Measurements from ENCODE around the gene KSR2. TPM values are rescaled to one million over a fixed set of nuclear protein-coding genes. Genes with fewer than 3 reads are reported as not detected.
A peak's percentile ranks its signal among the peaks of the same experiment; 100 is the strongest.

Gene KSR2
- total RNA-seq, 1 donor from 2014 or later = under 0.01 TPM

DNA sequence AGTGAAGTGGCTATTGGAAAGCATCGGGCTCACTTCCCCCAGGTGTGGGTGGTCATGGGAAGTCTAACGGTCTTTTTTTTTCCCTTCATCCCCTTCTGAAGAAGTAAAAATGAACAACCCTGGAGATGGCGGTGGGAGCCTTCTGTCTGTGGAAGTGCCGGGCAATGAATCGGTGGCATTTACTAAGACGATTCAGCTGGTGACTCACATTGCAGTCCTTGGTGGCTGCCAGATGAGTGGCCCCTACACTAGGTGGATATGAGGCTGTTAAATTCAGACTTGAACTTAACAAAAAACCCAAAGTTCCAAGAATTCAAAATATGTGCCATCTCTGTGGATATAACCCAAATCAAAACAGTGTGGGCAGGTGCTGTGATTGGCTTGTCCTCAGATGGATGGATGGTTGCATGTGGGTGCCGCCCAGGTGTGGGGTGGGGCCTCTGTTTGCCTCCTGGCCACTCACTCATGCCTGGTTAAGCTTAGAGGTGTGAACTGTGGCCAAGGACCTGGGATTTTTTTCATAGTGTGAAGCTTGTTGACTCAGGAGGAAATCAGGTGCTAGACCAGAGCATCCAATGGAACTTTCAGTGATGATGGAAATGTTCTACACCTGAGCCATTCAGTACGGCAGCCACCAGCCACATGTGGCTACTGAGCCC, 430.6 kb downstream of the KSR2 start:
- Histone ChIP-seq H3K9me3 (ENCODE audit: control insufficient read depth in 3 of 3, low read length in 3 of 3) (no peaks in the 10 kb centered on the region), H3K27me3 (ENCODE audit: control insufficient read depth in 3 of 3, insufficient read depth in 3 of 3, low read length in 3 of 3) (peaks cover 0 to 4% (median 4%) of the 10 kb centered on the region in 3 donors), H3K9ac (ENCODE audit: low read depth in 1 of 3, low read length in 3 of 3) (no peak overlapping the region), H3K4me3 (ENCODE audit: low read length in 3 of 3) (no peak overlapping the region), H3K36me3 (ENCODE audit: control insufficient read depth in 3 of 3, insufficient read depth in 3 of 3, low read length in 3 of 3) (no peaks in the 10 kb centered on the region), H3K4me1 (ENCODE audit: control insufficient read depth in 3 of 3, insufficient read depth in 3 of 3, low read length in 3 of 3) (peaks cover 8 to 16% (median 9%) of the 10 kb centered on the region in 3 donors), H3K27ac (ENCODE audit: low read depth, low read length) (no peak overlapping the region)

DNA sequence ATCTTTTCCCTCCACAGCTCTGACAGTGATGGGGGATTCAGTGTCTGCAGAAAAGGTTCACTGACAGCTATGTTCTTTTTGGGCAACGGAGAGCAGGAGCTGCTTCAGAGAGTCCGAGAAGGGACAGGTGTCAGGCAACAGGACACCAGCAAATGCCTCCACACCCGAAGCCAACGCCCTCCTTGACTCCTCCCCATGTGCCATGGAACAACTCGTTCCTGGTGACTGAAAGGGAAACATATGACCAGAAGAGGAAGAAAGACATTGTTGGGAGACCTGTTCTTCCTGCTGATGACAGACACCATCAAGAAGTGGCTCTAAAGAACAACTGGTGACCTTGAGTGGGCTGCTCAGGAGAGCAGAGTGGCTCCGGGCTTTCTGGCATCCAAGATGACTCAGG, 435.1 kb downstream of the KSR2 start:
- Histone ChIP-seq H3K27ac (ENCODE audit: low read depth, low read length) (peak overlapping the region; percentile 72), H3K9ac (ENCODE audit: low read depth in 1 of 3, low read length in 3 of 3) (peak overlapping the region in 1 of 3 donors; percentile 16), H3K4me1 (ENCODE audit: control insufficient read depth in 3 of 3, insufficient read depth in 3 of 3, low read length in 3 of 3) (peaks cover 11 to 29% (median 13%) of the 10 kb centered on the region in 3 donors), H3K4me3 (ENCODE audit: low read length in 3 of 3) (peak overlapping the region in 2 of 3 donors; percentile 23 to 27), H3K27me3 (ENCODE audit: control insufficient read depth in 3 of 3, insufficient read depth in 3 of 3, low read length in 3 of 3) (no peaks in the 10 kb centered on the region), H3K36me3 (ENCODE audit: control insufficient read depth in 3 of 3, insufficient read depth in 3 of 3, low read length in 3 of 3) (no peaks in the 10 kb centered on the region), H3K9me3 (ENCODE audit: control insufficient read depth in 3 of 3, low read length in 3 of 3) (no peaks in the 10 kb centered on the region)

DNA sequence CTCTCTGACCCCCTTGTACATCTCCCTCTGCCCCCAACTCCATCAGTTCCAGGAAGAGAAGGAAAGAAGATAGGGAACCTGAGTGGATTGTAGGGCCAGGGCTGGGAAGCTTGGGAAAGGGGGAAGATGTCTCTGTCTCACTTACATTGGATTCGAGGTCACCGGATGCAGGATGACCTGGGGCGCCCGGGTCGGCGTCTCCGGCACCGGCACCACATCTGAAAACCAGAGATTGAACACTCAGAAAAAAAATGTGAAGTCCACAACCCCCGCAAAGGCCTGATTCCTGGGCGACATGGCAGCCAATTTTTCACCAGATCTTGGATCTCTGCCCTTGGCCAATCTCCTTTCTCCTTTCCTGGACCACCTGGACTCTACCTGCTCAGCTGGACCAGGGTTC, 438.0 kb downstream of the KSR2 start:
- Histone ChIP-seq H3K9ac (ENCODE audit: low read depth in 1 of 3, low read length in 3 of 3) (no peak overlapping the region), H3K27ac (ENCODE audit: low read depth, low read length) (no peak overlapping the region), H3K9me3 (ENCODE audit: control insufficient read depth in 3 of 3, low read length in 3 of 3) (no peaks in the 10 kb centered on the region), H3K4me3 (ENCODE audit: low read length in 3 of 3) (no peak overlapping the region), H3K4me1 (ENCODE audit: control insufficient read depth in 3 of 3, insufficient read depth in 3 of 3, low read length in 3 of 3) (peaks cover 16 to 41% (median 22%) of the 10 kb centered on the region in 3 donors), H3K36me3 (ENCODE audit: control insufficient read depth in 3 of 3, insufficient read depth in 3 of 3, low read length in 3 of 3) (no peaks in the 10 kb centered on the region), H3K27me3 (ENCODE audit: control insufficient read depth in 3 of 3, insufficient read depth in 3 of 3, low read length in 3 of 3) (no peaks in the 10 kb centered on the region)

DNA sequence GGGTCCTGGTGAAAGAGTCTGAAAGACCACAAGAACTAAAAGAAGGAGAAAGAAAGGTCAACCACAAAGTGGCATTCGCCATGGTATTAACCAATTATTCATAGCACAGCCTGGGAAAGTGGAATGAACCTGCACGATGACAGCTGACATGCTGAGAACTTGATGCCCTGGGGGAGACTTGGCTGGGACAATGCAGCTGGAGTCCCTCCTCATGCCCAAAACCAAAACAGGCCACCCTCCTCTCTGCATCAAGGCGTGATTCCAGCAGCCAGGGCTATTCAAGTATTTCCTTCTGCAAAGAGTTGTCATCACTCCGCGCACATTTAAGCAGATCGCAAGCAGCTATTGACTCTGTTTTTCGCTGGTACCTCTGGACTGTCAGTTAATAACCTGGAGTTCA, 440.3 kb downstream of the KSR2 start:
- no peak overlapping the region for H3K27ac ChIP-seq (ENCODE audit: low read depth, low read length)

DNA sequence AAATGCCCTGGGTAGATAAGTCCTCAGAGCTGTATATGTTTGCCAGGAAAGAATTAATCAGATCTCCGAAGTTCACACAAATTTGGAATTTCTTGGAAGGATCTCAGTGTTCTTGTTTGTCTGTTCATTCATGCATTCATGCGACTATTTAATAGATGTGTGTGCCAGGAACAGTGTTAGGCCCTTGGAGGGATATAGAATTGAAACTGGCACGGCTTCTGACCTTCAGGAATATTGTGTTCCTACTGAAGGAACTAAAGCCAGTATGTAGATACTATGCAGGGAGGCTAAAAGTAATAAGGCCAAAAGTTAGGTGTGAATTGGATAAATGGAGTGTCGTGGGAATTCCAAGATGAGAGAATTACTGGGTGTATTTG, 441.3 kb downstream of the KSR2 start:
- H3K9me3 ChIP-seq (ENCODE audit: control insufficient read depth in 3 of 3, low read length in 3 of 3) = no peaks in the 10 kb centered on the region
- peaks cover 12 to 30% (median 16%) of the 10 kb centered on the region in 3 donors for H3K4me1 ChIP-seq (ENCODE audit: control insufficient read depth in 3 of 3, insufficient read depth in 3 of 3, low read length in 3 of 3)
- no peak overlapping the region for H3K27ac ChIP-seq (ENCODE audit: low read depth, low read length)
- H3K27me3 ChIP-seq (ENCODE audit: control insufficient read depth in 3 of 3, insufficient read depth in 3 of 3, low read length in 3 of 3) = no peaks in the 10 kb centered on the region
- no peak overlapping the region for H3K9ac ChIP-seq (ENCODE audit: low read depth in 1 of 3, low read length in 3 of 3)
- H3K4me3 ChIP-seq (ENCODE audit: low read length in 3 of 3) = no peak overlapping the region
- no peaks in the 10 kb centered on the region for H3K36me3 ChIP-seq (ENCODE audit: control insufficient read depth in 3 of 3, insufficient read depth in 3 of 3, low read length in 3 of 3)

More for the DNA sequence above, 440.3 kb downstream of the KSR2 start:
- no peaks in the 10 kb centered on the region for H3K9me3 ChIP-seq (ENCODE audit: control insufficient read depth in 3 of 3, low read length in 3 of 3)
- H3K4me1 ChIP-seq (ENCODE audit: control insufficient read depth in 3 of 3, insufficient read depth in 3 of 3, low read length in 3 of 3) = peaks cover 10 to 29% (median 14%) of the 10 kb centered on the region in 3 donors
- peak overlapping the region in 1 of 3 donors; percentile 20 for H3K4me3 ChIP-seq (ENCODE audit: low read length in 3 of 3)
- H3K36me3 ChIP-seq (ENCODE audit: control insufficient read depth in 3 of 3, insufficient read depth in 3 of 3, low read length in 3 of 3) = no peaks in the 10 kb centered on the region
- H3K9ac ChIP-seq (ENCODE audit: low read depth in 1 of 3, low read length in 3 of 3) = no peak overlapping the region
- H3K27me3 ChIP-seq (ENCODE audit: control insufficient read depth in 3 of 3, insufficient read depth in 3 of 3, low read length in 3 of 3) = no peaks in the 10 kb centered on the region

- Histone ChIP-seq H3K4me3 (ENCODE audit: low read length in 3 of 3) (no peak overlapping the region), H3K9ac (ENCODE audit: low read depth in 1 of 3, low read length in 3 of 3) (no peak overlapping the region), H3K27ac (ENCODE audit: low read depth, low read length) (no peak overlapping the region), H3K4me1 (ENCODE audit: control insufficient read depth in 3 of 3, insufficient read depth in 3 of 3, low read length in 3 of 3) (peaks cover 16 to 34% (median 16%) of the 10 kb centered on the region in 3 donors), H3K36me3 (ENCODE audit: control insufficient read depth in 3 of 3, insufficient read depth in 3 of 3, low read length in 3 of 3) (no peaks in the 10 kb centered on the region), H3K9me3 (ENCODE audit: control insufficient read depth in 3 of 3, low read length in 3 of 3) (no peaks in the 10 kb centered on the region), H3K27me3 (ENCODE audit: control insufficient read depth in 3 of 3, insufficient read depth in 3 of 3, low read length in 3 of 3) (no peaks in the 10 kb centered on the region)
These were observed 441.9 kb downstream of the KSR2 start for GRCh38 chr12:117526757-117527478.

DNA sequence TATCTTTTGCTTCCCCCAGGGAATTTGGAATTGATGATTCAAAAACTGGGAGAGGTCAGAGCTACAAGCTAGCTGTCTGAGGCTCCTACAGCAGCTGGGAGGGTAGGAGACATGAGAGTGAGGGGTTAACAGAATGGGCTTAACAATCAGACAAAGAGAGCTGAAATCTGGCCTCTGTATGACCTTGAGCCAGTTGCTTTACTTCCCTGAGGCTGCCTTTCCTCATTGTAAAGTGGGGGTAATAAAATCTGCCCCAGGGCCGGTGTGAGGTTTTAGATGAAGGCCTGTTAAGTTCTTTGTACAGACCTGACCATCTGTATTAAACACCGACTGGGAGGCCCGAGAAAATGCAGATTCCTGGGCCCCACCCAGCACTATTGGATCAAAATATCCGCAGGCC, 443.0 kb downstream of the KSR2 start:
- H3K9ac ChIP-seq (ENCODE audit: low read depth in 1 of 3, low read length in 3 of 3) = no peak overlapping the region
- H3K4me3 ChIP-seq (ENCODE audit: low read length in 3 of 3) = no peak overlapping the region
- H3K36me3 ChIP-seq (ENCODE audit: control insufficient read depth in 3 of 3, insufficient read depth in 3 of 3, low read length in 3 of 3) = no peaks in the 10 kb centered on the region
- H3K27ac ChIP-seq (ENCODE audit: low read depth, low read length) = no peak overlapping the region
- no peaks in the 10 kb centered on the region for H3K9me3 ChIP-seq (ENCODE audit: control insufficient read depth in 3 of 3, low read length in 3 of 3)
- H3K27me3 ChIP-seq (ENCODE audit: control insufficient read depth in 3 of 3, insufficient read depth in 3 of 3, low read length in 3 of 3) = no peaks in the 10 kb centered on the region
- peaks cover 16 to 34% (median 16%) of the 10 kb centered on the region in 3 donors for H3K4me1 ChIP-seq (ENCODE audit: control insufficient read depth in 3 of 3, insufficient read depth in 3 of 3, low read length in 3 of 3)

DNA sequence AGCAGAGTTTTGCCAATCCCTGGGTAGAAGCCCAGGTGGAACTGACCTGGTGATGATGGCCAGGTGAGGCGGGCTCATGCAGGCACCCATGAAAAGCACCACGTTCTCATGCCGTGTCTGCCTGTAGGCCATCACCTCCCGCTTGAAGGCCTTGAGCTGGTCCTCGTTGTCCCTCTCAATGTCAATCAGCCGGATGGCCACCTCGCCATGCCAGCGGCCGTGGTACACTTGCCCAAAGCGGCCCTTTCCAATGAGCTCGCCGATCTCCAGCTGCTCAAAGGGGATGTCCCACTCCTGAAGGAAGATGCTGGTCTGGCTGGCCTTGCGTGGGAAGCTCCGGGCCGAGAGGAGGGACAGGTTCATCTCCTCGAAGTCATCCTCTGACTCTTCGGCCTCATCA, 444.0 kb downstream of the KSR2 start:
- H3K9me3 ChIP-seq (ENCODE audit: control insufficient read depth in 3 of 3, low read length in 3 of 3) = no peaks in the 10 kb centered on the region
- no peak overlapping the region for H3K9ac ChIP-seq (ENCODE audit: low read depth in 1 of 3, low read length in 3 of 3)
- peaks cover 16 to 34% (median 16%) of the 10 kb centered on the region in 3 donors for H3K4me1 ChIP-seq (ENCODE audit: control insufficient read depth in 3 of 3, insufficient read depth in 3 of 3, low read length in 3 of 3)
- no peaks in the 10 kb centered on the region for H3K36me3 ChIP-seq (ENCODE audit: control insufficient read depth in 3 of 3, insufficient read depth in 3 of 3, low read length in 3 of 3)
- H3K4me3 ChIP-seq (ENCODE audit: low read length in 3 of 3) = no peak overlapping the region
- H3K27me3 ChIP-seq (ENCODE audit: control insufficient read depth in 3 of 3, insufficient read depth in 3 of 3, low read length in 3 of 3) = no peaks in the 10 kb centered on the region
- H3K27ac ChIP-seq (ENCODE audit: low read depth, low read length) = no peak overlapping the region

DNA sequence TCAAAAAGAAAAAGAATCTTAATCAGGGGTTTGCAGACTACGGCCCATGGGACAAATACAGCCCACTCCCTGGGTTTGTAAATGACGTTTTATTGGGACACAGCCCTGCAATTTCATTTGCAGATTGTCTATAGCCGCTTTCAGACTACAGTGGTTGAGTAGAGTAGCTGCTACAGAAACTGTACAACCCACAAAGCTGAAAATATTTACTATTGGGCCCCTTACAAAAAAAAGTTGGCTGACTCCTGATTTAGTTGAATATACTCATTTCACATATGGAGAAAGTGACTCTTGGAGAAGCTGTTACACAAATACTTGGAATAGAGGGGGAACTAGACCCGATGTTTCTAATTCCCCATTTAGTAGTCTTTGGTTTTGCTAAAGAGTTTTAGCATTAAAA, 444.8 kb downstream of the KSR2 start:
- no peaks in the 10 kb centered on the region for H3K9me3 ChIP-seq (ENCODE audit: control insufficient read depth in 3 of 3, low read length in 3 of 3)
- H3K4me1 ChIP-seq (ENCODE audit: control insufficient read depth in 3 of 3, insufficient read depth in 3 of 3, low read length in 3 of 3) = peaks cover 17 to 31% (median 21%) of the 10 kb centered on the region in 3 donors
- no peaks in the 10 kb centered on the region for H3K27me3 ChIP-seq (ENCODE audit: control insufficient read depth in 3 of 3, insufficient read depth in 3 of 3, low read length in 3 of 3)
- H3K27ac ChIP-seq (ENCODE audit: low read depth, low read length) = no peak overlapping the region
- no peak overlapping the region for H3K9ac ChIP-seq (ENCODE audit: low read depth in 1 of 3, low read length in 3 of 3)
- no peak overlapping the region for H3K4me3 ChIP-seq (ENCODE audit: low read length in 3 of 3)
- H3K36me3 ChIP-seq (ENCODE audit: control insufficient read depth in 3 of 3, insufficient read depth in 3 of 3, low read length in 3 of 3) = no peaks in the 10 kb centered on the region

- Histone ChIP-seq H3K36me3 (ENCODE audit: control insufficient read depth in 3 of 3, insufficient read depth in 3 of 3, low read length in 3 of 3) (no peaks in the 10 kb centered on the region), H3K27ac (ENCODE audit: low read depth, low read length) (no peak overlapping the region), H3K27me3 (ENCODE audit: control insufficient read depth in 3 of 3, insufficient read depth in 3 of 3, low read length in 3 of 3) (no peaks in the 10 kb centered on the region), H3K9ac (ENCODE audit: low read depth in 1 of 3, low read length in 3 of 3) (no peak overlapping the region), H3K4me1 (ENCODE audit: control insufficient read depth in 3 of 3, insufficient read depth in 3 of 3, low read length in 3 of 3) (peaks cover 6 to 22% (median 19%) of the 10 kb centered on the region in 3 donors), H3K4me3 (ENCODE audit: low read length in 3 of 3) (no peak overlapping the region), H3K9me3 (ENCODE audit: control insufficient read depth in 3 of 3, low read length in 3 of 3) (no peaks in the 10 kb centered on the region)
These were observed 446.2 kb downstream of the KSR2 start for GRCh38 chr12:117522559-117522958.

Measured in skeletal muscle tissue (tissue), 4 donors.